IMR-90 (cell line): ENCODE results near the gene TRAP1.

ENCODE experiments used
- BHLHE40 ChIP-seq: fragments of 150-350 bp; IDR thresholded peaks from 2 replicates; pipeline ENCODE4 v1.6.1; 2016; ENCODE audit warnings: mild to moderate bottlenecking, low read depth, low read length
- CEBPB ChIP-seq: IDR thresholded peaks from 2 replicates; pipeline ENCODE4 v1.6.1; 2012; ENCODE audit warnings: low read depth, low read length, improper control_type of control experiment
- CHD1 ChIP-seq: IDR thresholded peaks from 2 replicates; pipeline ENCODE4 v1.6.1; 2012; ENCODE audit warnings: low read depth, low read length, improper control_type of control experiment
- CTCF ChIP-seq: conservative IDR thresholded peaks from 2 replicates; pipeline ENCODE4 v1.5.1; 2012; ENCODE audit warnings: mild to moderate bottlenecking, low read depth, low read length, improper control_type of control experiment
- FOS ChIP-seq: fragments of 150-350 bp; IDR thresholded peaks from 2 replicates; pipeline ENCODE4 v1.6.1; 2016; ENCODE audit warnings: low read depth, low read length
- MAFK ChIP-seq: IDR thresholded peaks from 2 replicates; pipeline ENCODE4 v1.6.1; 2012; ENCODE audit warnings: low read depth, low read length, improper control_type of control experiment
- MAZ ChIP-seq: IDR thresholded peaks from 2 replicates; pipeline ENCODE4 v1.6.1; 2012; ENCODE audit warnings: low read depth, mild to moderate bottlenecking, low read length, improper control_type of control experiment, moderate library complexity, borderline replicate concordance
- NFE2L2 ChIP-seq: fragments of 150-350 bp; IDR thresholded peaks from 2 replicates; pipeline ENCODE4 v1.6.1; 2016; ENCODE audit warnings: low read depth, mild to moderate bottlenecking, low read length
- POLR2A ChIP-seq: IDR thresholded peaks from 2 replicates; pipeline ENCODE4 v1.6.1; 2012; ENCODE audit warnings: mild to moderate bottlenecking, low read depth, low read length
- RAD21 ChIP-seq: IDR thresholded peaks from 2 replicates; pipeline ENCODE4 v1.6.1; 2012; ENCODE audit warnings: low read length, improper control_type of control experiment
- RFX5 ChIP-seq: IDR thresholded peaks from 2 replicates; pipeline ENCODE4 v1.8.0; 2012; ENCODE audit warnings: low read depth, mild to moderate bottlenecking, low read length, moderate library complexity
- SMC3 ChIP-seq: fragments of 150-350 bp; IDR thresholded peaks from 2 replicates; pipeline ENCODE4 v1.6.1; 2016; ENCODE audit warnings: low read depth, mild to moderate bottlenecking, antibody characterized with exemption, low read length, moderate library complexity
- USF2 ChIP-seq: fragments of 150-350 bp; IDR thresholded peaks from 2 replicates; pipeline ENCODE4 v1.6.1; 2017; ENCODE audit warnings: mild to moderate bottlenecking, antibody characterized with exemption, low read length, low read depth

GRCh38 chr16:3656491-3657468 lies 60.5 kb downstream of the TRAP1 start:
- TF ChIP-seq MAFK (no peak), CTCF (no peak), CEBPB (no peak), MAZ (no peak), POLR2A (no peak), USF2 (no peak), BHLHE40 (no peak), SMC3 (no peak), NFE2L2 (no peak), RAD21 (no peak), CHD1 (no peak), FOS (no peak), RFX5 (no peak)
